GM12865 (cell line): ENCODE data around the gene SMARCD1.
"Not testable (repeated sequence)": the region's sequence is repeated elsewhere in the genome, so short reads cannot be mapped to it uniquely, and the experiment has no call there.

ENCODE experiments used
- DNase-seq: peaks from one replicate; pipeline ENCODE4 v3.0.0; 2010; ENCODE audit warnings: low read depth
- H3K4me3 ChIP-seq: 2 replicates; pipeline ENCODE4 v1.5.1; 2011; ENCODE audit warnings: mild to moderate bottlenecking, low read depth, low read length, control low read depth
- CTCF ChIP-seq: IDR thresholded peaks from 2 replicates; pipeline ENCODE4 v1.5.1; 2011; ENCODE audit warnings: low read length, control low read depth, low read depth, inconsistent platforms; ENCODE audit not compliant: insufficient read depth; ENCODE audit errors: missing control alignments

The SMARCD1 gene

GRCh38 chr12:50077099-50077498 is 8.0 kb upstream of the SMARCD1 start:
- no peak for DNase-seq
- no peak overlapping the region for H3K4me3 ChIP-seq
- no peak for TF ChIP-seq CTCF

DNA sequence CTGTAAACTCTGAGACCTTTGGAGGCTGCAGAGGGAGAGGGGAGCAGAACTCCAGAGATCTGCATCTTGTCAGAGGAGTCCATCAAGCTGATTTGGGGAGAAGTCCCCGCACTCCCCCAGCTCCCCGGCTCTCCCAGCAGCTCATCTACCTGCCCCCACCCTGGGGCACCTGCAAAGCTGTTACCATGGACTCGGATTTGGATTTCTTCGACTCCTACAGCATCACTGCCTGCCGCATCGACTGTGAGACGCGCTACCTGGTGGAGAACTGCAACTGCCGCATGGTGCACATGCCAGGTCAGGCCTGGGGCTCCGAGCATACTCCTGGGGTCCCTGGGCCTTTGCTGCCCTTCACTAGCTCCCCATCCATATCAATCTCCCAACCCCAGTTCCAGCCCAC is 6.9 kb upstream of the SMARCD1 start:
- H3K4me3 ChIP-seq, result no peak overlapping the region
- TF ChIP-seq CTCF, result no peak
- DNase-seq, result no peak

DNA sequence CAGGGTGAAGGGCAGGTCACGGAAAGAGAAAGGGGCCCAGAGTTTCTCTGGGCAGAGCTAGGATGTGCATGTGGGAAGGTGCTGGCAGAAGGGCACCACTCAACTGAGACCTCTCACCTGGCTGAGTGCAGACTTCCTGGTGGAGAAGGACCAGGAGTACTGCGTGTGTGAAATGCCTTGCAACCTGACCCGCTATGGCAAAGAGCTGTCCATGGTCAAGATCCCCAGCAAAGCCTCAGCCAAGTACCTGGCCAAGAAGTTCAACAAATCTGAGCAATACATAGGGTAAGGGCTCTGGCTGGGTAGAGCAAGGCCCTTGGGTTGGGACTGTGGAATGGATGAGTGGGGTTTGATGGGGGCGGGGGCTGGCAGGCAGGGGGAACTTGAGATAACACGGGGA is 5.4 kb upstream of the SMARCD1 start:
- no peak for DNase-seq
- no peak overlapping the region for H3K4me3 ChIP-seq
- no peak for TF ChIP-seq CTCF

GRCh38 chr12:50081096-50081808 is 3.9 kb upstream of the SMARCD1 start:
- no peak overlapping the region for H3K4me3 ChIP-seq
- TF ChIP-seq CTCF, result no peak
- no peak for DNase-seq

DNA sequence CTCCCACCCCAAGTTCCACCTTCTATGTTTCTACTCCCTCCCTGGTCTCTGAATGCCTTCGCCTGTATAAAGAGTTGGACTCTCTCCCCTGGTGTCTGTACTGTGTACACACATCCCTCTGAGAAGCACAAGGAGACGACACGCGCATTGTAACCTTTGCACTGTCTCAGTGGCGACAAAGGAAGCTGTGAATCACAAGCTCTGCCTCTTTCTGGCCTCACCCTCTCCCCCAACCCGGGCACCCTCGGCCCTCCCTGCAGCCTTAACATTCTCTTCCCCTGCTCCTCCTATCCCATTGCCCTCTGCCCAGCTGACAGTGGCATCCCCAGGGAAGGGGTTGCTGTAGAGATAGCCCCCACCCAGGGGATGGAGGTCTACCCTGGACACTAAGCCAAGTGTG is 2.5 kb upstream of the SMARCD1 start:
- TF ChIP-seq CTCF, result no peak
- H3K4me3 ChIP-seq, result no peak overlapping the region
- no peak for DNase-seq

DNA sequence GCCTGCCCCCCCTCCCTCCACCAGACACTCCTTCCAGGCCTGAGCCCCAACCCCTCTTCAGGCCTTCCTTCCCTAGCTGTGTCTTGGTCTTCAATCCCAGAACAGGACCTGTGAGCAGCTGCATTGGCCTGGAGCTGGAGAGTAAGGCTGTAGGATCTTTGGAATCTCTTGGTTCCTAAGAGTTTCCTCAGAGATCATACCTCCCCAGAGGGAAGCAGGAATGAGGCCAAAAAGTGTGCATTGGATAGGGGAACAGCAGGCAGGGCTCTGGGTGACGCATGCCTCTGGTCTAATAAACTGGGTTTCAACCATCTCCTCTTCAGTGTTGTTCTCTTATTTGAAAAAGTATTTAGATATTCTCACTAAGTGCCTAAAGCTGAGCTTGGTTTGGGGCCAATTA is 1.8 kb upstream of the SMARCD1 start:
- no peak for DNase-seq
- TF ChIP-seq CTCF, result no peak
- no peak overlapping the region for H3K4me3 ChIP-seq

DNA sequence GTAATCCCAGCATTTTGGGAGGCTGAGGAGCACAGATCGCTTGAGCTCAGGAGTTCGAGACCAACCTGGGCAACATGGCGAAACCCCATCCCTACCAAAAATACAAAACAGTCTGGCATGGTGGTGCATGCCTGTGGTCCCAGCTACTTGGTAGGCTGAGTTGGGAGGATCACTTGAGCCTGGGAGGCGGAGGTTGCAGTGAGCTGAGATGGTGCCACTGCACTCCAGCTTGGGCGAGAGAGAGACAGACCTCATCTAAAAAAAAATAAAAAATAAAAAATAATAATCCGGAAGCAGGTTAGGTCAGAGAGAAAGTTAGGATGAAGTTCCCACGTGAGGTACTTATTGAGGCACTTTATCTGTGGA is 750 bp upstream of the SMARCD1 start:
- peak overlapping the region; percentile 89 for H3K4me3 ChIP-seq
- not testable (repeated sequence) for DNase-seq
